Hippocampal formation (tissue), 2 donors: Measurements from ENCODE around the gene KLHDC9.
"Not testable (repeated sequence)": the region's sequence is repeated elsewhere in the genome, so short reads cannot be mapped to it uniquely, and the experiment has no call there.

ENCODE experiments used
- DNase-seq, 2 donors: peaks; one replicate each; lab custom pipeline; 2025; lab: John Stamatoyannopoulos, UW

KLHDC9 gene, protein sequence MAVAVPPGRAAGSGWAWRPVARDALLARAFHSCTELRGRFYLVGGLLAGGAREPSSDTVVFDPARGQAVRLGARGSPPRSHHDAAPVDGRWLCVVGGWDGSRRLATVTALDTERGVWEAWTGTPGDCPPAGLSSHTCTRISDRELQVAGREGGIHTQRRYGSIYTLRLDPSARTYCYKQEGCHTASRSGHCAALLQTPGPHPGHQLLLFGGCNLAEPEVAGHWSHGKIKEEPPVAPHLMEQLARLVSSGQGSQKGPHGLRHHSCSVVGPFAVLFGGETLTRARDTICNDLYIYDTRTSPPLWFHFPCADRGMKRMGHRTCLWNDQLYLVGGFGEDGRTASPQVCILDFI

DNA sequence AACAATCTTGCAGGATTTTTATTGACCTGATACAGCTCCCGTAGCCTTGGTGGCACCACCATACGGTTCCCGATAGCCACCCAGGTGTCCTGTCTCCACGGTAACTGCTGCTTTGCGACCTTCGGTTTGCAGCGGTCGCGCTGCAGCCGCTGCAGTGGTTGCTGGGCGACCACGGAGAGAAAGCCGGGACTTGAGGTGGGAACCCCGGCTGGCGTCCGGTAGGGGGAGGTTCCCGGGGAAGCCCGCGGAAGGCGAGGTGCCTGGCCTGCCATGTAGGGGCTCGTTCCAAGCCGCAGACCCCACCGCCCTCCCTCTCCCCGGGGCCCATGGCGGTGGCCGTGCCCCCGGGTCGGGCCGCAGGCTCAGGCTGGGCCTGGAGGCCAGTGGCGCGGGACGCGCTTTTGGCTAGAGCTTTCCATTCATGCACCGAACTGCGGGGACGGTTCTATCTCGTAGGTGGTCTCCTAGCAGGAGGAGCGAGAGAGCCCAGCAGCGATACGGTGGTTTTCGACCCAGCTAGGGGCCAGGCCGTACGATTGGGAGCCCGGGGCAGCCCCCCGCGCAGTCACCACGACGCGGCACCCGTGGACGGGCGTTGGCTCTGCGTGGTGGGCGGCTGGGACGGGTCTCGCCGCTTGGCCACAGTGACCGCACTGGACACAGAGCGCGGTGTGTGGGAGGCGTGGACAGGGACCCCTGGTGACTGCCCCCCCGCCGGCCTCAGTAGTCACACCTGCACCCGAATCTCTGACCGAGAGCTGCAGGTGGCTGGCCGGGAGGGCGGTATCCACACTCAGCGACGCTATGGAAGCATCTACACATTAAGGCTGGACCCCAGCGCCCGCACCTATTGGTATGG is at the start of gene KLHDC9:
Gene KLHDC9, plus strand, starts transcription at position 152 of the 859 bp plus-strand sequence. Its CDS starts 175 bp downstream, at position 327.
- peak; percentile 47 to 75 for DNase-seq

DNA sequence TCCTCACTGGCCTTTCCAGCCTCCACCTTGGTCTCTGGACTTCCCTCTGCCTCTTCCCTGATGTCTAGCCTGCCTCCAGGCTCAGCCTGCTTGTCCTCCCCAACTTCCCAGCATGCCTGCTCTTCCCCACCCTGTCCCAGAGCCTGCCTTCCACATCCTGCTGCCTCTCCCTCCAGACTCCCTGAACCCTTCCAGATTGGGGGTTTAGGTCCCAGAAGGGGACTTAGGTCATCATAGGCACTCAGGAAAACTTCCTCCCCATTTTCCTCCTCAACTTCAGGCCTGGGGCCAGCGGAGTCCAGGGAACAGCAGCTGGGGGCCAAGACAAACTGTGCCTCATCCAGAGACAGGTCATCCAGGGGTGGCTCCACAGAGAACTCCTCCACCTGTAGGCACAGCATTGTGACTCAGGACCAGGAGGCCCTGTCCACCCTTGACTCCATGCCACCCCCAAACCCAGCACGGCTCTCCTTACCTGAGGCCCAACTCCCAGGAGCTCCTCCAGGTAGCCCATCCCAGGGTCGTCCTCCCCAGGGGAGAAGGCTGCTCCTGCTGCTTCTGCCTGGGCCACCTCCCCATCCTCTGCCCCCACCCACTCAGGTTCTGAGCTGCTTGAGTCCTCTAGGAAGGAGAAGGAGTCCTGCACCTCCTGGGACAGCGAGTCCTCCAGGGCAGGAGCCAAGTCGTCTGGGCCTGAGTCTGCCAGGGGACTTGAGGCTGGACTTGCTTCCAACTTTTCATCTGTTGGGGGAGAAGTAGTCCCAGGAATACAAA is 49.0 kb upstream of the KLHDC9 start:
- no peak for DNase-seq

DNA sequence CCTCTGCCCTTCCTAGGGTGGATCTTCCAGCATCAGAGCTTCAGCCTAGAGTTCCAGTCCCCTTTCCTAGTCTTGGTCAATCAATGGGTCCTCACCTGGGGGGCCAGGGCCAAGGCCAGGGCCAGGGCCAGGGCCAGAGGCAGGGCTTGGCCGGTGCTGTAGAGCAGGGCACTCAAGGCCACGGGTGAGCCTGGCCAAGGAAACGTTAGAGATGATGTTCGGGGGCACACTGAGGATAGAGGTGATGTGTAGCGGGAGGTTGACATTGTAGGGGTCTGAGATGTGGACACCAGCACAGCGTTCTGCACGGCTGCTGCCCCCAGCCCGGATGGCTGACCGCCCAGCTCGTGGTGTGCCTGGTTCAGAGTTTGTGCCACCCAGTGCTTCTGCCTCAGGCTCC is 46.9 kb upstream of the KLHDC9 start:
- DNase-seq: no peak

DNA sequence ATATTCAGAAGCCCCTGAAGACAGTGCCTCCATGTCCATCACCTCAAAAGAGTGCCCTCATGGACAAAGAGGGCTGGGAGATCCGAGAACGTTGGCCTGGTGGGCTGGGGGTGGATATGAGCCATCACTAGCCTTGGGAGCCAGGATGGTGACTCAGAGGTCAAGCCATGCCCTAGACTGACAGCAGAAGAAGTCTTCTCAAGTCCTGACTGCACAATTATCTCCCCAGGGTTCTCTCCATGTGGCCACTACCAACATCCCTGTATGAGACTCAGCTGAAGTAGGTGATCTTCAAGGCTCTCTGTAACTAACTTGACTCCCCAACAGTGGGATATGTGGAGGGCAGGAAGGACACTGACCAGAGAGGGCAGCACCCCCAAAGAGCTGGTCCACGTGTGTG is 45.3 kb upstream of the KLHDC9 start:
- no peak for DNase-seq

DNA sequence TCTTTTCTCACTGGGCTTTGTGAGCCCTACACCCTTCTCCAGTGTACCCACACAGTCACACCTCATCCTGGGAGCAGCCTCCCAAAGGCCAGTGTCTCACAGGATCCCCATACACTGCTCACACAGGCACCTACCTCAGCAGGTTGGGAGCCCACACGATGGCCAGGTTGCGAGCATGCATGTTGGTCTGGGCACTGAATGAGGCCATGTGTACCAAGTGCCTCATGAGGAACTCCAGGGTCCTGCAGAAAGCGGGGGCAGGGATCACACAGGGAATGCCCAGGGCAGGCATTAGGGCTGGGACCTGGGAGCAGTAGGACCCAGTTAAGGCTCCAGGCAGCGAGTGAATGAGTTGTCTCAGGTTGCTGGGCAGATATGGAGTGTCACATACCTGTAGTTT is 43.9 kb upstream of the KLHDC9 start:
- no peak for DNase-seq

DNA sequence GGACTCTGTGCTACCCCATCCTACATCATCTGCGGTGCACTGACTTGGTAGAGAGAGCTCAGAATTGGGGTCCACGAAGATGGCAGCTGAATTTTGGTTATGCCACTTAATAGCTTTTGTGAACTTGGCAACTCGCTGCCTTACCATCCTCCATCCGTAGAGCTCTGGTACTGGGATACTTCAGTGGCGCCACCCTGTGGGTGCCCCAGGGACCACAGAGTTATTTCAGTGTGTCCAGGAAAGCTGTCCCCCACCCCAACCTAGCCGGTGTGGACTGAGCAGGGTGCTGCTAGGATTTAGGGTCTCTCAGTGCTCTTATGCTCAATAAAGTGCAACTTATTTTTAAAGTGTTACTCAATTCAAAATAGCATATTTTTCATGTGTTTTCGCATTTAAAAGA is 43.4 kb upstream of the KLHDC9 start:
- no peak for DNase-seq

DNA sequence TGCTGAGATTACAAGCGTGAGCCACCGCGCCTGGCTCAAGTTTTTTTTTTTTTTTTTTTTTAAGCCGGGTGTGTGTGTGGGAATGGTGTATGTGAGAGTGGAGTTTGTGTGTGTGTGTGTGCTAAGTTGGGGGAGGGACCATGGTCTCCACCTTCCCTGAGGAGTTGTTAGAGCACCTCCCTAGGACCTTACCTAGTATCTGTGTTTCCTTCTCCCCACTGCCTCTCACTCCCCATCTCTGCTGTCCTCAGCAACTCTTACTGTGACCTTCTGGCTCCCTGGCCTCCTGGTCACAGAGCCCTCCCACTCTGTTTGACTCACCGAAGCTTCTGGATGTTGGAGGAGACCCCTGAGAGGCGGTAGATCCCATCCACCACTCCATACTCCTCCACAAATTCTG is 38.9 kb upstream of the KLHDC9 start:
- no peak for DNase-seq

DNA sequence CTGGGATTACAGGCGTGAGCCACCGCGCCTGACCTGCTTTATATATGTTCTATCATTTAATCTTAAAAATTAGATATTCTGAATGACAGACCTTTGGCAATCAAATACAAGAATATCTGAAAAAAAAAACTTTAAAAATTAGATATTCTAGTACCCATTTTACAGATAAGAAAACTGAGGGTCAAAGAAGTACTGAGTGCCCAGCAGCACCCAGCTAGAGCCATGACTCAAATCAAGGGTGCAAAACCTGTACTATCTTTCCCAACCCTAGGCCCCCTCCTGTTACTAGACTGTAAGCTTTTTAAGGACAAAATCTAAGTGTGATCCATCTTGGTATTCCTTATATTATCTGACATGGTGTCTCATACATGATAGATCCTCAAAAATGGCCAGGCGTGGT is 36.7 kb upstream of the KLHDC9 start:
- no peak for DNase-seq

DNA sequence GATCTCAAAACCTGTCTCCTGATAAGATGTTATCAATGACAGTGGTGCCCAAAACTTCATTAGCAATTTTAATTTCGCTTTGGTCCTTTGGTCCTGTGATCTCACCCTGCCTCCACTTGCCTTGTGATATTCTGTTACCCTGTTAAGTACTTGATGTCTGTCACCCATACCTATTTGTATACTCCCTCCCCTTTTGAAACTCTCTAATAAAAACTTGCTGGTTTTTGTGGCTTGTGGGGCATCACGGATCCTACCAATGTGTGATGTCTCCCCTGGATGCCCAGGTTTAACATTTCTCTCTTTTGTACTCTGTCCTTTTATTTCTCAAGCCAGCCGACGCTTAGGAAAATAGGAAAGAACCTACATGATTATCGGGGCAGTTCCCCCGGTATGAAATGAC is 34.2 kb upstream of the KLHDC9 start:
- not testable (repeated sequence) for DNase-seq

DNA sequence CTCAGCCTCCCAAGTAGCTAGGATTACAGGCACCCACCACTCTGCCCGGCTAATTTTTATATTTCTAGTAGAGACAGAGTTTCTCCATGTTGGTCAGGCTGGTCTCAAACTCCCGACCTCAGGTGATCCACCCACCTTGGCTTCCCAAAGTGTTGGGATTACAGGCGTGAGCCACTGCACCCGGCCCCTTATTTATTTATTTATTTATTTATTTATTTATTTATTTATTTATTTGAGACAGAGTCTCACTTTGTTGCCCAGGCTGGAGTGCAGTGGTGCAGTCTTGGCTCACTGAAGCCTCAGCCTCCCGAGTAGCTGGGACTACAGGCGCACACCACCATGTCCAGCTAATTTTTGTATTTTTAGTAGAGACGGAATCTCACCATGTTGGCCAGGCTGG is 32.5 kb upstream of the KLHDC9 start:
- DNase-seq: not testable (repeated sequence)

DNA sequence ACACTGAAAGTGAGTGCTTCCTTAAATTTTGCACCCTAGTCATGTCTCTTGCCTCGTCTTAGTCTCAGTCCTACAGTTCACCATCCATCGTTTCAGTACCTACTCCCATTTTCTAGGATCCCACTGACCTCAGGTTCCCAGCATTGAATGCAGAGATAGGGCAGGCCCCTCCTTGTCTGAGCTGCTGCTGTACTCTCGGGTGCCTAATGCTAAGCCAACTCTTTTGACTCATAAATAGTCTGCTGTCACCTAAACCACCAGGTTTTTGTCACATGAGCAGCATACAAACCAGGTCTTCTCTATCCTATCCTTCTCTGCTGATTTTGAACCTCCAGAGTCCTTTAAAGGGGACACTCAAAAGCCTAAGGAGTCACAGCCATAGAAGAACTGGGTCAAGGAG is 31.5 kb upstream of the KLHDC9 start:
- no peak for DNase-seq

DNA sequence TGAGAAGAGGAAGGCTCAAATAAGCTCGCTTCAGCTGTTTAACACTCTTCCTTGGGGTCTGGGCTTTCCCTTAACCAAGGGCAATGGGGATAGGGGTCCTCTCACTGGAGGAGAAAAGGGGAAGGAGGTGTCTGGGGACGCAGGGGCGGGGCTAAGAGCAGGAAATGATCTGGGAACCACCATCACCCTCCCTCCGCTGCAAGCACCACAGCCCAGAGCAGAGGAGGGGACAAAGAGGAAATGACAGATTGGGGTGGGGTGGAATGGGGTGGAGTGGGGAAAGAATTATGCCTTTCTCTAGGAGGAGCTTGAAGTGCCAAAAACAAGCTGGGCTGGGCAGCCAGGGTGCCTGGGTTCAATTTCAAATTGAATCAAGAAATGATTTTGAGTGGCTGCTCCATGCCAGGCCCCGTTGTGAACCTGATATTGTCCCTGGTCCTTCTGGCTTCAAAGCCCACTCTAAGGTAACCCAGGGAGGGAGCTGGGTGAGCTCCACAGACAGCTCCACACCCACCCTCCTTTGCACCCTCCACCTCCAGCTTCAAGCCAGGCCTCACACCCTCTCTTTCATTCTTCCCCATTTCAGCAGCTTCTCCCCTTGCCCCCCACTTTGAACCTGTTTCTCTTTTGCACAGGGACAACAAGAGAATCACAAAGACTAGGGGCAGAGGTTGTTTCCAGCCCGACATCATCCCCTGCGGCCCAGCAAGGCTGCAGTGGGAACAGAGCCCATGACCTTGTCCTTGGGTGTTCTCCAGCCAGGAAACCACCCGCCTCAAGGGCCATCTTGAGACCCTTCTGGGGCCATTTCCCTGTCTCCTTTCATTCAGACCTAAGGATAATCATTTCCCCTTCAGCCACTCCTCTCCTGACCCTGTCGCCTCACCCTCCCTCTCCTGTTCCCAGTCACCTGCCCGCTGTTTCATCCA is 29.6 kb upstream of the KLHDC9 start:
- peak; percentile 15 to 36 for DNase-seq

DNA sequence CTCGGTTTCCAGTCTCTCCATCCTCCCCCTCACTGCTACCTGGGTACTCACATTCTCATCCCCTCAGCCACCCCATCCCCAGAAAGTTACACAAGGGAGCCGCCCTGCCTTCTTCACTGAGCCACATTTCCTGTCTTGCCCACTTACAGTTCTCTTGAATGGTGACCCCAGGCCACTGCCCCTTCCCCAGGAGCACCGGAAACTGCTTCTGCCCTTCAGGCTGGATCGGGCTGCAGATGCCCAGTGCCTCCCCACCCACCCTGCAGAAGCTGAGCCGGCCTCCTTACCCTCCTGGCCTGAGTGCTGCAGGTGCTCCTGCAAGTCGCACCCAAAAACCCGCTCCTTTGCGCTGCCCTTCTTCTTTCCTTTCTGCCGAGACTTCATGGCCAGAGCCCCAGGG is 28.9 kb upstream of the KLHDC9 start:
- no peak for DNase-seq

DNA sequence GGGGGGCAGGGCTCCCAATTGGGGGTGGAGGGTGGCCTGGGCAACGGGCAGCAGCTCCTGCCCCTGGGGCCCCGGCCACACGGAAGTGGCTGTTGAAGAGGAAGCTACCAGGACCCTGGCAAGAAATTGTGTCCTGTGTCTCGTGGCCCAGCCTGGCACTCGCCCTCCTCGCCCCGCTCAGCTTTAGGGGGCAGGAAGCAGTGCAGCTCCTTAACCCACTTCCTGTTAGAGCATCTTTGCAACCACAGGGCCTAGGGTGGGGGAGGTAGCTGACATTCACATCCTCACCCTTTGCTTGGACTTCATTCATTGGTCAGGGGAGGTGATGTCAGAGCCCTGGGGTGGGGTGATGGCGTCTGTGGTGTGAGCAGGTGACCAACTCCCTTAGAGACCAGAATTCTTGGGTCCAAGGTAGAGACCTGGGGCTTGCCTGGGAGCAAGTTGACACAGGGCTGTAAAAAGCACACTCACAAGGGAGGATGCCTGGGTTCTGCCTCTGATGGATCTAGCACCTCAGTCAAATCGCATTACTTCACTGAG is 28.4 kb upstream of the KLHDC9 start, which contains the start of gene ARHGAP30:
Gene ARHGAP30, minus strand, starts transcription at position 161 of the 540 bp plus-strand sequence. CDS start 267 bp downstream, outside the sequence.
- peak in 1 of 2 donors; percentile 53 for DNase-seq

DNA sequence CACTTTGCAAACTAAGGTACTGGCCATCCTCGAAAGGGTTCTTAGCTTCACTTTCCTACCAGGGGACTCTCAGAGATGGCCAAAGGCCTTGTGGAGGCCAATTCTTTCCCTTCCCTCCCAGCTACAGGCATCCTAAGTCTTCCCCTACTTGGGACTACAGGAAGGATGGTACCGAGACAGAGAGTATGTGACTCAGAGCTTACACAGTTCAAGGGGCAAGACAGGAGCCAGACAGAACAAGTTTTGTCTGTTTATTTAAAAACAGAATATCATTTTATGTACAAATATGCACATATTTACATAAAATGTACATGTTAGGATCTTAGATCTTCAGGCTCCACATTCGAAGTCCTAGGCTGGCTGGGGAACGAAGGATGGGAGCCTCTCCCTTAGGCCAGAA is 27.4 kb upstream of the KLHDC9 start:
- no peak for DNase-seq

DNA sequence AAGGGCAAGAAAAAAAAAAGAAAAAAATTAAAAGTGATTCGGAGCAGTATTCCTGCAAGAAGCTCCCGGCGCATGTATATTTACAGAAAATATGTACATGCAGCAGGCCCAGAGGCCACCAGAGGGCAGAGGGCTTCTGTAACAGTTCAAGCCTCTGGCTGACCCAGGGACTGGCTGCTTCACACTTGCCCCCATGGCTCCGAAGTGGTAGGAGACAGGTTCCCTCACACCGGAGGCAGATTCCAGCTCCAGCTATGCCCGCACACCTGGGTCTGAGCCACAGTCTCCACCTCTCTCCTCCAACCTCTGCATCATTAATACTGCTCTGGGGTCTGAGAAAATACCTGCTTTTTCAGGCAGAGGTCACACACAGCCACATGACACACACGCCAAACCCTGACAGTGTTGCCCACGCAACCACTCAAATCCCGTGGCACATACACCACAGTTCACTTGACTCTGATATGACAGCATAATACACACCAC is 26.2 kb upstream of the KLHDC9 start:
- DNase-seq: no peak

DNA sequence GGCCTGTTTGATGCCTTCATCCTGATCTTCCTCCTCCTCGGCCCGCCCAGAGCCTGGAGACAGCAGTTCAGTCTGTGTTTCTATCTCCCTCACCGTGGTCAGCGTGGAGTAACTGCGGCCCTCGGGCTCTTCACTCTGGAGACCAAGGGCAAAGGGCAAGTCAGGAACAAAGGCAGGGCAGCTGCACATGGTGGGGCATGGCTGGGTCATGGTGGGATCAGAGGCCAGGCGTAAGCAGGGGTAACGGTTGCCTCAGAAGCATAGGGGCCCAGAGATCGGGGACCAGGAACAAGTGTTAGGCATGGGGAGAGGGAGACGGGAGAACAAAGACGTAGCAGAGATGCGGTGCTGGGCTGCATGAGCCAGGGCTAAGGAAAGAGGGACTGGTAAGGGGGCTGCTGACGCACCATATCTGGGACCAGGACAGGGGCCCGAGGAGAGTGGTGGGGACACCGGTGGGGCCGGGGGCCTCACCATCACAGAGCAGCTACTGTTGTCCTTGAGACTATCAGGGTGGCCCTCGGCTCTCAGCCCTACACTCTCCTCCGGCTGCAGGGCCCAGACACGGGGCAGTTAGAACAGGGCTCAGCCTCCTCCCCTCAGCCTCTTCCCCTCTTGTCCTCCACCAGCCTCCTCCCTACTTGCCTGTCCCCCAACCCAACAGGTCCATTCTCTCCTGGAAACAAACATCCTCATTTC is 25.3 kb upstream of the KLHDC9 start:
- no peak for DNase-seq

DNA sequence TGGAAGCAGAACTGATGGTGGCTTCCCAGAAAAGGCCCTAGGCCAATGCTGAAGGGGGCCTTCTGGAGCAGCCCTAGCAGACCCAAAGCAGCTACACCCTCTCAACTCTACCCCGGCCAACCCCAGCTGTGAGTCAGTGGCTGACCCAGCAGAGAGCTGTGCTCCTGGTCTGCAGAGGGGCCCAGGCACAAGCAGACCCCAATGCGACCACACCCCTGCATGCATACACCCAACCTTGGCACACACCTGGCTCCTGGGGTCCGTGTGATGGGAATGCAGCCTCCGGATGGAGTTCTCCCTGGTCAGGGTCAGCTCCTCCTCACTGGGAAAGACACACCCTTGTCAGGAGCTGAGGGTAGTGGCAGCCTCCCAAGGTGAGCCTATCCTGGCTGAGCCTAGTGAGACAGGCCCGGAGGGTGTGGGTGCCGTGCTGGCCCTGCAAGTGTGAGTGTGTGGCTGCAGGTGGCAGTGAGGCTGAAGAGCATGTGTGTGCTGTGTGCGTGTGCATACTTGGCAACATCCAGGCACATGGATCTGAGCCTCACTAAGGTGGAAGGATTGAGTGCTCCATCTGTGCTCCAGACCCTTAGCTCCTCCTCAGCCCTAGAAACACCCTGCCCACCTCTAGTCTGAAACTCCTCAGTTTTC is 24.6 kb upstream of the KLHDC9 start:
- no peak for DNase-seq

DNA sequence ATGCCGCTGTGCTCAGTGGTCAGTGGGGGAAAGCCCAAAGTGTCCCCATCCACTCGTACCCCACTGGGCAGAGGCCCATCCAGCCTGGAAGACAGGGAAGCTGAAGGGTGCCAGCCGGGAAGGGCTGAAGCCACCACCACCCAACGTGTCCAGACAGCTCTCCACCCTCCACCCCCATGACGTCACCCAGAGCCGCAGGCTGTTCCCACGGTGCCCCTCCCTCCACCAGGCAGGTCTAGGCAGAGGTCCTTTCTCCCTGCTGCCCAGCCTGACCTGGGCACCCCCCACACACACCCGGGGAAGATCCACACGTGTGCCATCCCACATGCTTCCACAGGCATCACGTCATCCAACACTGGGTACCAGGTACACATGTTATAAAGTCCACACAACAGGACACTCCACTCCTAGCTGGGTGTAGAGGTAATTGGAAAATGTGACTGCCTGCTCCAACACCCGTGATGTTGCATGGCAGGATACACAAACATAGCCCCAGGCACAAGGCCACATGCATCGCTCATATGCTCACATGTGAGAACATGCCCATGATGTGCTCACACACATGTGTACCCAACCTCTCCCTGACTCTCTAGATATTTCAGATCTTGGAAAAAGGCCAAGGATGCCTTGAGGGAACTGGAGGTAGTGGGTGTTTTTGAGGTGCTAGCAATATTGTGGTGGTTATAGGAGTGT is 23.3 kb upstream of the KLHDC9 start:
- DNase-seq: no peak
